HEK293 (cell line): Measurements from ENCODE around the gene HAO2.

Source experiments
- CTCF ChIA-PET: fragments of 350-600 bp; formaldehyde crosslinking; extraction: SDS; loops from one replicate; lab custom pipeline; 2021; ENCODE audit warnings: antibody characterized with exemption; lab: Yijun Ruan, JAX
- POLR2A ChIA-PET: fragments of 300-600 bp; formaldehyde crosslinking; extraction: SDS; loops from one replicate; lab custom pipeline; 2020; ENCODE audit warnings: antibody characterized with exemption, inconsistent platforms; lab: Yijun Ruan, JAX
- H3K27ac ChIP-seq: fragments of 200-500 bp; sonication (Bioruptor generic); 2 replicates; pipeline ENCODE4 v1.5.1; 2014; ENCODE audit warnings: low read depth, low read length, control low read depth, inconsistent platforms; ENCODE audit errors: extremely low read depth
- H3K36me3 ChIP-seq, 2 experiments: fragments of 200-500 bp in 1 of 2; sonication (Bioruptor generic) in 1 of 2; 1 replicate in 1 of 2; 2 replicates in 1 of 2; pipeline ENCODE4 v1.5.1; 2014 to 2017; ENCODE audit warnings: inconsistent platforms in 2 of 2, low read length in 2 of 2; ENCODE audit not compliant: control insufficient read depth in 2 of 2, insufficient read depth in 1 of 2
- H3K4me1 ChIP-seq: fragments of 200-500 bp; sonication (Bioruptor generic); 2 replicates; pipeline ENCODE4 v1.5.1; 2014; ENCODE audit warnings: mild to moderate bottlenecking, low read length, inconsistent platforms; ENCODE audit not compliant: control insufficient read depth, insufficient read depth
- H3K4me3 ChIP-seq: 2 replicates; pipeline ENCODE4 v1.5.1; 2011; ENCODE audit warnings: low read depth, mild to moderate bottlenecking, control low read depth, low read length, moderate library complexity
- H3K9me3 ChIP-seq: fragments of 200-500 bp; sonication (Bioruptor generic); 2 replicates; pipeline ENCODE4 v1.5.1; 2014; ENCODE audit warnings: low read depth, low read length, inconsistent platforms; ENCODE audit not compliant: control insufficient read depth, insufficient read depth
- BCL11A ChIP-seq: fragments of 450-650 bp; formaldehyde crosslinking; IDR thresholded peaks from 2 replicates; pipeline ENCODE4 v1.5.1; 2016; ENCODE audit warnings: low read depth, missing biosample characterization, missing genetic modification characterization
- CTCF ChIP-seq: fragments of 450-650 bp; formaldehyde crosslinking; IDR thresholded peaks from 2 replicates; pipeline ENCODE4 v1.5.1; 2016; ENCODE audit warnings: missing biosample characterization, missing genetic modification characterization
- HIC1 ChIP-seq: fragments of 450-650 bp; formaldehyde crosslinking; IDR thresholded peaks from 2 replicates; pipeline ENCODE4 v1.5.1; 2016; ENCODE audit warnings: missing biosample characterization, missing genetic modification characterization
- HOXD13 ChIP-seq: sonication (generic); formaldehyde crosslinking; IDR thresholded peaks from 2 replicates; pipeline ENCODE4 v1.8.0; 2022; ENCODE audit warnings: missing genetic modification reagents, borderline replicate concordance
- KLF1 ChIP-seq: fragments of 450-650 bp; formaldehyde crosslinking; IDR thresholded peaks from 2 replicates; pipeline ENCODE4 v1.5.1; 2016; ENCODE audit warnings: missing biosample characterization, missing genetic modification characterization
- TCF7L2 ChIP-seq: IDR thresholded peaks from 2 replicates; pipeline ENCODE4 v1.6.1; 2011; ENCODE audit warnings: low read depth, mild to moderate bottlenecking, inconsistent platforms, low read length, moderate library complexity, borderline replicate concordance
- YY2 ChIP-seq: fragments of 450-650 bp; formaldehyde crosslinking; IDR thresholded peaks from 2 replicates; pipeline ENCODE4 v1.5.1; 2016; ENCODE audit warnings: missing biosample characterization, missing genetic modification characterization
- ZFP41 ChIP-seq: fragments of 450-650 bp; formaldehyde crosslinking; IDR thresholded peaks from 2 replicates; pipeline ENCODE4 v1.5.1; 2016; ENCODE audit warnings: missing biosample characterization, missing genetic modification characterization, borderline replicate concordance
- ZNF132 ChIP-seq: fragments of 450-650 bp; formaldehyde crosslinking; IDR thresholded peaks from 2 replicates; pipeline ENCODE4 v1.5.1; 2017; ENCODE audit warnings: missing biosample characterization, missing genetic modification characterization, borderline replicate concordance
- ZNF148 ChIP-seq: fragments of 450-650 bp; formaldehyde crosslinking; IDR thresholded peaks from 2 replicates; pipeline ENCODE4 v1.5.0; 2017; ENCODE audit warnings: missing biosample characterization, missing genetic modification characterization, borderline replicate concordance
- ZNF302 ChIP-seq: fragments of 450-650 bp; formaldehyde crosslinking; IDR thresholded peaks from 2 replicates; pipeline ENCODE4 v1.5.1; 2016; ENCODE audit warnings: missing biosample characterization, missing genetic modification characterization, low read depth
- ZNF354C ChIP-seq: fragments of 450-650 bp; formaldehyde crosslinking; IDR thresholded peaks from 2 replicates; pipeline ENCODE4 v1.5.1; 2016; ENCODE audit warnings: missing biosample characterization, missing genetic modification characterization, low read depth, borderline replicate concordance
- ZNF362 ChIP-seq: fragments of 450-650 bp; formaldehyde crosslinking; IDR thresholded peaks from 2 replicates; pipeline ENCODE4 v1.5.1; 2016; ENCODE audit warnings: missing biosample characterization, missing genetic modification characterization
- ZNF366 ChIP-seq: fragments of 450-650 bp; formaldehyde crosslinking; conservative IDR thresholded peaks from 2 replicates; pipeline ENCODE4 v1.5.1; 2016; ENCODE audit warnings: missing biosample characterization, missing genetic modification characterization
- ZNF404 ChIP-seq: fragments of 450-650 bp; formaldehyde crosslinking; IDR thresholded peaks from 2 replicates; pipeline ENCODE4 v1.5.1; 2017; ENCODE audit warnings: missing biosample characterization, missing genetic modification characterization
- ZNF621 ChIP-seq: fragments of 450-650 bp; formaldehyde crosslinking; IDR thresholded peaks from 2 replicates; pipeline ENCODE4 v1.5.1; 2017; ENCODE audit warnings: missing biosample characterization, missing genetic modification characterization
- ZNF660 ChIP-seq: fragments of 450-650 bp; IDR thresholded peaks from 2 replicates; pipeline ENCODE4 v1.5.1; 2018; ENCODE audit warnings: missing biosample characterization, mild to moderate bottlenecking, missing genetic modification characterization
- TF ChIP-seq, protein P1 (sequence below): fragments of 450-650 bp; formaldehyde crosslinking; IDR thresholded peaks from 2 replicates; pipeline ENCODE4 v1.5.1; 2016; ENCODE audit warnings: missing biosample characterization, missing genetic modification characterization
- TF ChIP-seq, protein P2 (sequence below): fragments of 450-650 bp; formaldehyde crosslinking; IDR thresholded peaks from 2 replicates; pipeline ENCODE4 v1.5.1; 2016; ENCODE audit warnings: missing biosample characterization, missing genetic modification characterization
- TF ChIP-seq, protein P3 (sequence below): fragments of 450-650 bp; formaldehyde crosslinking; optimal IDR thresholded peaks from 2 replicates; pipeline ENCODE3; 2016; ENCODE audit warnings: missing biosample characterization, mild to moderate bottlenecking, missing genetic modification characterization

Gene HAO2

GRCh38 chr1:119422631-119423030 lies 54.0 kb downstream of the HAO2 start:
- TF ChIP-seq HOXD13 (CRISPR knock-in tag) (no peak), ZNF362 (tag by site-specific recombination) (no peak), ZNF354C (no peak), YY2 (tag by site-specific recombination) (no peak), ZNF302 (tag by site-specific recombination) (no peak)
- TF ChIP-seq, protein P1, sequence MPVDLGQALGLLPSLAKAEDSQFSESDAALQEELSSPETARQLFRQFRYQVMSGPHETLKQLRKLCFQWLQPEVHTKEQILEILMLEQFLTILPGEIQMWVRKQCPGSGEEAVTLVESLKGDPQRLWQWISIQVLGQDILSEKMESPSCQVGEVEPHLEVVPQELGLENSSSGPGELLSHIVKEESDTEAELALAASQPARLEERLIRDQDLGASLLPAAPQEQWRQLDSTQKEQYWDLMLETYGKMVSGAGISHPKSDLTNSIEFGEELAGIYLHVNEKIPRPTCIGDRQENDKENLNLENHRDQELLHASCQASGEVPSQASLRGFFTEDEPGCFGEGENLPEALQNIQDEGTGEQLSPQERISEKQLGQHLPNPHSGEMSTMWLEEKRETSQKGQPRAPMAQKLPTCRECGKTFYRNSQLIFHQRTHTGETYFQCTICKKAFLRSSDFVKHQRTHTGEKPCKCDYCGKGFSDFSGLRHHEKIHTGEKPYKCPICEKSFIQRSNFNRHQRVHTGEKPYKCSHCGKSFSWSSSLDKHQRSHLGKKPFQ (tag by site-specific recombination), result no peak
- CTCF ChIA-PET, result no interaction called here
- H3K9me3 ChIP-seq, result no peaks in the 10 kb centered on the region
- H3K27ac ChIP-seq, result no peak overlapping the region
- no peaks in the 10 kb centered on the region for H3K4me1 ChIP-seq
- no peaks in the 10 kb centered on the region for H3K36me3 ChIP-seq
- H3K4me3 ChIP-seq, result no peak overlapping the region
- POLR2A ChIA-PET, result no interaction called here

GRCh38 chr1:119428991-119429390 lies 60.4 kb downstream of the HAO2 start:
- H3K4me1 ChIP-seq, result no peaks in the 10 kb centered on the region
- POLR2A ChIA-PET, result no interaction called here
- H3K4me3 ChIP-seq, result no peak overlapping the region
- no peak overlapping the region for H3K27ac ChIP-seq
- no peaks in the 10 kb centered on the region for H3K9me3 ChIP-seq
- CTCF ChIA-PET, result no interaction called here
- no peak for TF ChIP-seq KLF1
- TF ChIP-seq ZNF132 (tag by site-specific recombination), result no peak
- no peak for TF ChIP-seq CTCF
- TF ChIP-seq, protein P2, sequence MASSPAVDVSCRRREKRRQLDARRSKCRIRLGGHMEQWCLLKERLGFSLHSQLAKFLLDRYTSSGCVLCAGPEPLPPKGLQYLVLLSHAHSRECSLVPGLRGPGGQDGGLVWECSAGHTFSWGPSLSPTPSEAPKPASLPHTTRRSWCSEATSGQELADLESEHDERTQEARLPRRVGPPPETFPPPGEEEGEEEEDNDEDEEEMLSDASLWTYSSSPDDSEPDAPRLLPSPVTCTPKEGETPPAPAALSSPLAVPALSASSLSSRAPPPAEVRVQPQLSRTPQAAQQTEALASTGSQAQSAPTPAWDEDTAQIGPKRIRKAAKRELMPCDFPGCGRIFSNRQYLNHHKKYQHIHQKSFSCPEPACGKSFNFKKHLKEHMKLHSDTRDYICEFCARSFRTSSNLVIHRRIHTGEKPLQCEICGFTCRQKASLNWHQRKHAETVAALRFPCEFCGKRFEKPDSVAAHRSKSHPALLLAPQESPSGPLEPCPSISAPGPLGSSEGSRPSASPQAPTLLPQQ (tag by site-specific recombination), result no peak
- no peaks in the 10 kb centered on the region for H3K36me3 ChIP-seq

- H3K36me3 ChIP-seq, result no peaks in the 10 kb centered on the region
- ChIA-PET CTCF (interaction anchor here (1.4 kb wide), 1 partner anchor 114 kb away, joined by 3 read pairs; no protein-coding TSS in a partner anchor), POLR2A (no interaction called here)
- H3K4me3 ChIP-seq, result no peak overlapping the region
- no peak for TF ChIP-seq TCF7L2
- TF ChIP-seq ZNF148 (tag by site-specific recombination), result no peak
- TF ChIP-seq ZFP41 (tag by site-specific recombination), result no peak
- TF ChIP-seq BCL11A (tag by site-specific recombination), result no peak
- no peak for TF ChIP-seq ZNF621 (tag by site-specific recombination)
- no peak for TF ChIP-seq ZNF660 (tag by site-specific recombination)
- TF ChIP-seq, protein P3, sequence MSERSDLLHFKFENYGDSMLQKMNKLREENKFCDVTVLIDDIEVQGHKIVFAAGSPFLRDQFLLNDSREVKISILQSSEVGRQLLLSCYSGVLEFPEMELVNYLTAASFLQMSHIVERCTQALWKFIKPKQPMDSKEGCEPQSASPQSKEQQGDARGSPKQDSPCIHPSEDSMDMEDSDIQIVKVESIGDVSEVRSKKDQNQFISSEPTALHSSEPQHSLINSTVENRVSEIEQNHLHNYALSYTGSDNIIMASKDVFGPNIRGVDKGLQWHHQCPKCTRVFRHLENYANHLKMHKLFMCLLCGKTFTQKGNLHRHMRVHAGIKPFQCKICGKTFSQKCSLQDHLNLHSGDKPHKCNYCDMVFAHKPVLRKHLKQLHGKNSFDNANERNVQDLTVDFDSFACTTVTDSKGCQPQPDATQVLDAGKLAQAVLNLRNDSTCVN (tag by site-specific recombination), result no peak
- TF ChIP-seq ZNF366 (tag by site-specific recombination), result no peak
- no peak for TF ChIP-seq HIC1
- TF ChIP-seq ZNF404 (tag by site-specific recombination), result no peak
- H3K9me3 ChIP-seq, result no peaks in the 10 kb centered on the region
- H3K27ac ChIP-seq, result no peak overlapping the region
- H3K4me1 ChIP-seq, result no peaks in the 10 kb centered on the region
Measured at GRCh38 chr1:119429687-119430086, 61.1 kb downstream of the HAO2 start.
